GM12873 (cell line): ENCODE results near the gene WRAP53.

ENCODE experiments used
- TF ChIP-seq, protein P1 (sequence below): IDR thresholded peaks from 2 replicates; pipeline ENCODE4 v1.5.1; 2012; ENCODE audit warnings: low read depth, mild to moderate bottlenecking, moderate library complexity, low read length, control low read depth; ENCODE audit not compliant: insufficient read depth; ENCODE audit errors: missing control alignments

WRAP53 gene

DNA sequence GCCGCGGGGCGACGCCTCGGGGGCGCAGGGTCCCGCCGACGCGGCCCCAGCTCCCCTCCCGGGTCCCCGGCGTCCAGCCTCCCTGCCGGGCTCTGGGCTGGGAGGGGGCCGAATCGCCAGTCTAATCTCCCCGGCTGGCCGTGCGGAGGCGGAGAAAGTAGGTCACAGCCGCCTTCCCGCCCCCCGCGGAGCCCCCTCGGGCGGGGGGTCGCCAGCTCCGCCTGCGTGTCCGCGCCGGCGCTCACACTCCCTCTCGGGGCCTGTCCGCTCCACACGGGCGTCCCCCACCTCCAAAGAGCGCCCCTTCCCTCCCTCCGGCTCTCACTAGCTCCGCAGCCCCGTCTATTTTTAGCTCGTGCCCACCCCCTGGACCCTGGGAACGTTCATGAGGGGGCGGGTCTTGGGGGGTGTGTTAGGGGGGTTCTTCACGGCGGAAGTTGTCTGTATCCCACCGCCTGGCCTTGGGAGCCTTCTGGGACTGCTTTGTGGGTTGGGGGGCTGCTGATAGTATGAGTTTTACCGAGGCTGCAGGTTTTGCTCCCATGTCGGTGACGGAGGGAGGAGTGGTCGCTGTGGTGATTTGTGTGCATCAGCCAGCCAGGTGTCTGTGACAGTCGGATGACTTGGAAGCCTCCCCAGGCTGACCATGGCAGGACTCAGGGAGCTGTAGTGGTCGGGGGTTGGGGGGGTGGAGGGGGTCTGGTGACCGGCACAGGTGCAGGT lies 36.5 kb upstream of the WRAP53 start:
- TF ChIP-seq, protein P1, sequence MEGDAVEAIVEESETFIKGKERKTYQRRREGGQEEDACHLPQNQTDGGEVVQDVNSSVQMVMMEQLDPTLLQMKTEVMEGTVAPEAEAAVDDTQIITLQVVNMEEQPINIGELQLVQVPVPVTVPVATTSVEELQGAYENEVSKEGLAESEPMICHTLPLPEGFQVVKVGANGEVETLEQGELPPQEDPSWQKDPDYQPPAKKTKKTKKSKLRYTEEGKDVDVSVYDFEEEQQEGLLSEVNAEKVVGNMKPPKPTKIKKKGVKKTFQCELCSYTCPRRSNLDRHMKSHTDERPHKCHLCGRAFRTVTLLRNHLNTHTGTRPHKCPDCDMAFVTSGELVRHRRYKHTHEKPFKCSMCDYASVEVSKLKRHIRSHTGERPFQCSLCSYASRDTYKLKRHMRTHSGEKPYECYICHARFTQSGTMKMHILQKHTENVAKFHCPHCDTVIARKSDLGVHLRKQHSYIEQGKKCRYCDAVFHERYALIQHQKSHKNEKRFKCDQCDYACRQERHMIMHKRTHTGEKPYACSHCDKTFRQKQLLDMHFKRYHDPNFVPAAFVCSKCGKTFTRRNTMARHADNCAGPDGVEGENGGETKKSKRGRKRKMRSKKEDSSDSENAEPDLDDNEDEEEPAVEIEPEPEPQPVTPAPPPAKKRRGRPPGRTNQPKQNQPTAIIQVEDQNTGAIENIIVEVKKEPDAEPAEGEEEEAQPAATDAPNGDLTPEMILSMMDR: no peak

DNA sequence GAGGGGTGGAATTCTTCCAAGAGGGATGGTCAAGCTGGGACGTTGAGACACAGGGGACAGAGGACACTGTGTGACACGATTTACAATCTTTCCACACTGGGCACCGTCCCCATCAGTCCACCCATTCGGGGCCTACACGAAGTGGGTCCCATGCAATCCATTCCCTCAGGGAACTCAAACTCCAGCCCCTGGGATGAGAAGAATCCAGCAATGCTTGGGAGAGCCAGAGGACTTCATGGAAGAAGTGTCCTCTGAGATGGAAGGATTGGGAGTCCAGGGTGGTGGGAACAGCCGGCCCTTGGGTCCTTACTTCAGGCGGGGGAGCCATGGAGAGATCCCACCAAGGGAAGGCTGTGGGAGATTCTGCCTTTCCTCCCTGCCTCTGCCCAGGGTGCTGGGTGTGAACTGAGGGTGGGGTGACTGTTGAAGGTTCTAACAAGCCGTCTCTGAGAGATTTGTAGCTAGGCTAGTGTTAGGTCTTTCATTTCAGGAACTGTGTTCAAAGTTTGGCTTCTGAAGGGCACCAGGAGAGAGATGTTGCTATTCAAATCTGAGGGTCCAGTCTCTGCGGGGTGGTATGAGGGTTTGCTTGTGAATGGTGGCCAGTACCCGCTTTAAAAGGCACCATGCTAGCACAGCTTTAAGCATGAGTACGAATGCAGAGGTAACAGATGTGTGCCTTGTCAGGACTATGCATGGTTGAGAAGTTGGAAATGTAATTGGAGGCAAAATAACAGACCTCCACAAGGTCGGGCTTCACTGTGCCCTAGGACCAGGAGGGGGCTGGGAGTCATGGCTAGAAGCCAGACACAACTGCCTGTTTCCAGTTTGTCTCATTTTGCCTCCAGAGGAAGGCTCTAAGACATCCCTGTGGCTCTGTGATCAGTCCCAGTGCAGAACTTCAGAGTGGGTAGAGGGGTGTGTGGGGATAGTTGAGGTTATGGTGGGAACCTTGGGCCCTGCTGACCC lies 35.6 kb upstream of the WRAP53 start:
- TF ChIP-seq, protein P1: no peak

DNA sequence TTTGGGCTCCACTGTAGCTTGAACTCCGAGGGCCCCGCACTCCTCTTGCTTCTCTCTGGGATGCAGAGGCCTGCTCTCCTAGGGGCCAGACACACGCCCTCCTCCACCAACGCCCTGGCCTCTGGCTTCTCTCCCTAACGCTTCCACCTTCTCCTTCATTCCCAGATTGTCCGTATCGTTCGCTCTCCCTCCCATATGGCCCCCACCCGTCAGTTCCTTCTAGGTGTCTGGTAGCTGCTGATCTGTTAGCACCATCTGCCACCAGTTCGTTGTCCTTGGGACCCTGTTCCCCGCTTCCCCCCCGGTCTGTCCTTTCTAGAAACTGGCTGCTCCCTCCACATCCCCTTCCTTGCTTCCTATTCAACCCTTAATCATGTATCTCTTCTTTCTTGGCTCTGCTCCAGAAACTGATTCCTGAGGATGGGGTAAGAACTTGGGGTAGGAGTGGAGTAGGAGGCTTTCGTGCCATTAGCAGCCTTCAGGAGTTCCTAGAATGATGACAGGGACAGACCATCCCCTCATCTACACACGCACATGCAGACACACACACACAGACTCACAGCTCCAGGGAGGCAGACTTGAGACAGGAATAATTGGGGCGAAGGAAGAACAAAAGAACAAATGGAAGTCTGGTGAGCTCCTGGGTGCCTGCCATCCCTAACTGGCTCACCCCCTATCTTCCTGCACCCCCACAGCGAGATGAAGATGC lies 33.3 kb upstream of the WRAP53 start:
- TF ChIP-seq, protein P1: no peak

DNA sequence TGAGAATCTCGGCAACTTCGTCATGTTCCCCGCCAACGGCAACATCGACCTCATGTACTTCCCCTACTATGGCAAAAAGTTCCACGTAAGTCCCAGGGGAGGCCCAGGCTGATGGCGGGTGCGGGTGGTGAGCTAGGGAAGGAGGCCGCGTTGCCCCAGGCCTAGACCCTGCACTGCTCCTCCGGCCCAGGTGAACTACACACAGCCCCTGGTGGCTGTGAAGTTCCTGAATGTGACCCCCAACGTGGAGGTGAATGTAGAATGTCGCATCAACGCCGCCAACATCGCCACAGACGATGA lies 32.8 kb upstream of the WRAP53 start:
- TF ChIP-seq, protein P1: no peak

DNA sequence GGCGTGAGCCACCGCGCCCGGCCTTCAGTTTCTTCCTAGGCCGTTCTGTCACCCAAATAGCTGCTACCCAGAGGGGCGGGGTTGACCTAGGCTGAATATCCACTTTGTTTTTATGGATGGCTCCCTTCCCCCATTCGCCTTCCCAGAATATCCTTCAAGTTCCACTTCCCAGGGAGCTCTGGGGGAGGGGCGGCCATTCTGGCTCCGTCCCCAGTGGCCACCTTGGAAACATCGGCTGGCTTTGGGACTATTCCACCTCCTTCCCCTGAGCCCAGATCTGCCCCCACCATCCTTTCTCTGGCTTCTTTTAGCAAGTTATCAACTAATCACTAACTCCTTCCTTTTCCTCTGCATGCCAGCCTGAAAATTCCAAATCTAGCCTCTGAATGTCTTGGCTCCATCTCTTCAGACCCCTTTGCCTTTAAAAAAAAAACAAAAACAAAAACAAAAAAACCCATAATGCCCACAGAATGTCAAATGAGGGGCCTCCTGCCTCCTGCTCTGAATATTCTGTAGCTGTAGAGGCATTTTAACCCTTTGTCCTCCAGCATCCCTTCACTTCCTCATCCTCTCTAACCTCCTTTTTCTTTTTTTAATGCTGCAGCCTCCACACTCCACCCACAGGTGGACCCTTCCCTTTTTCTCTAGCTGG lies 31.2 kb upstream of the WRAP53 start:
- TF ChIP-seq, protein P1: no peak

DNA sequence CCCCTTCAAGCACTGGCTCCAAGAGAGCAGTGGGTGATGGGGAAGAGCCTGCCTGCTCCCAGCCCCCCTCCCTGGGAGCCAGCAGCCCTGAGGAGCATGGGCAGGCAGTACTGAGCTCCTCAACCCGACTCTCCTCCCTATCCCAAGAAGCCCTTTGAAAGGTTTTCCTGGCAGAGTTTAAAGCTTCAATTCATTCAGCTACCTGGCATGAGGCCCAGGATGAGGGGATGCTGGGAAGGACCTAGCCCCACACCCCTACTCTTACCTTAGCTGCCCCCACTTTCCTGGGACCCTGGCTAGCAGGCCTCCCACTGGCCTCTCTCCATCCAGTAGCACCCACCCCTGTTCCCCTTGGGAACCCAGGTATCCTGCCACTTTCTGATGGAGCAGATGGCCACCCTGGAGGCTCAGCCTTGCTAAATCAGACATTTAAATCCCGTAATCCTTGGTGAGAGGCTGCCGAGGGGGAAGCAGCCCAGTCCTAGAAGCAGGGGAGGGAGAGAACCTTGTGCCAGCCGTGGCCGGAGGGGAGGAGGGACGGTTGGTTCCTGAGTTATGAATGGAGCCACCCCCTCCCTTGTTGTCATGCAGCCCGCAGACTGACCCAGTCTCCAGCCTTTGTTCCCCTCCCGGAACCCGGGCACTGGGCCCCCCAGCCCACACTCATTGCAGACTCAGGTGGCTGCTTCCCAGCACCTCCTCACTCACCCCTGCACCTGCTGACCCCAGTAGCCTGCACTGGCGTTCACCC lies 20.4 kb upstream of the WRAP53 start:
- TF ChIP-seq, protein P1: no peak
